IPS-15b (cell line): ENCODE measurements around the gene FAM25C.
"Not testable (repeated sequence)": the region's sequence is repeated elsewhere in the genome, so short reads cannot be mapped to it uniquely, and the experiment has no call there.

ENCODE experiments used
- H3K27me3 ChIP-seq: one replicate; pipeline ENCODE4 v1.6.1; 2013; ENCODE audit warnings: low read length; ENCODE audit not compliant: control insufficient read depth, insufficient read depth
- H3K36me3 ChIP-seq: one replicate; pipeline ENCODE4 v1.6.1; 2013; ENCODE audit warnings: low read length; ENCODE audit not compliant: control insufficient read depth, insufficient read depth
- H3K4me1 ChIP-seq: one replicate; pipeline ENCODE4 v1.6.1; 2013; ENCODE audit warnings: mild to moderate bottlenecking, low read length; ENCODE audit not compliant: control insufficient read depth, insufficient read depth
- H3K4me3 ChIP-seq: one replicate; pipeline ENCODE4 v1.5.1; 2013; ENCODE audit warnings: low read depth, low read length
- H3K9ac ChIP-seq: one replicate; pipeline ENCODE4 v1.6.1; 2013; ENCODE audit warnings: low read depth, mild to moderate bottlenecking, low read length
- H3K9me3 ChIP-seq: one replicate; pipeline ENCODE4 v1.6.1; 2013; ENCODE audit warnings: mild to moderate bottlenecking, low read length; ENCODE audit not compliant: control insufficient read depth, insufficient read depth

Gene FAM25C

GRCh38 chr10:47975409-47975808, 24.2 kb downstream of the FAM25C start:
- H3K4me3 ChIP-seq, H3K27me3 ChIP-seq, H3K4me1 ChIP-seq, H3K9me3 ChIP-seq, H3K9ac ChIP-seq, H3K36me3 ChIP-seq: not testable (repeated sequence)

DNA sequence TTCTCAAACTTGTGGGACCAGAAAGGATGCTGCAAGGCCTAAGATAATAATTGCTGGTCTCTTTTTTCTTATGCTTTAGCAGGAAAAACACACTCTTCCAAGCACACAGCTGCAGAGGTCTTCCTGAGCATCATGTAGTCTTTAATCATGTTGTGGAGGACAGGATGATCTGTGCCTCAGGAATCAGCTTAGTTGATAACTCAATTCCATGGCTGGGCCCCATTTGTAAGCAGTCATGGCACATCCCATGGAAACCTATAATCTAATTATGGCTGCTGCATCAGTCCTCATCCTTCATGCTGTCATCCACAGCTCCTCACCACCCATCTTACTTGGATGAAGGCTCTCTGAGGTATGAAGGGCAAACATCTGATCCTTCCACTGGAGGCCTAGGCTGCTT, 26.5 kb downstream of the FAM25C start:
- not testable (repeated sequence) for H3K4me3 ChIP-seq, H3K36me3 ChIP-seq, H3K4me1 ChIP-seq, H3K9me3 ChIP-seq, H3K9ac ChIP-seq, H3K27me3 ChIP-seq

DNA sequence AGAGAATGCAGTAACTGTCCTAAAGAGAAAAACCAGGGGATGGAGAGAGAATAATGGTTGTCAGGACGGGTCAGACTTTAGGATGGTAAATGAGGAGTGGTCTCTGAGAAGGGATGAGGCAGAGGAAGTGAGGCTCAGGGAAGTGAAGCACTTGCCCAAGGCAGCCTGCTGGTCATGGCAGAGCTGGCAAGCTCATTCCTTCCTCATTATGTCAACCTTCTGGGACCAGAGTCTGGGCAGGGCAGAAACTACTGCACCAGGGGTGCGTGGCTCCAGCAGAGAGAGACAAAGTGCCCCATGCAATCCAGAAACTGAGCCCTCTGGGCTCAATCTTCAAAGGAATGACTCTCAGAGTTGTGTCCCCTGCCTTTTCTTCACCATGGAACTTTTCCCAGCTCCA, 27.5 kb downstream of the FAM25C start:
- H3K4me1 ChIP-seq, H3K27me3 ChIP-seq, H3K4me3 ChIP-seq, H3K9ac ChIP-seq, H3K9me3 ChIP-seq, H3K36me3 ChIP-seq: not testable (repeated sequence)

DNA sequence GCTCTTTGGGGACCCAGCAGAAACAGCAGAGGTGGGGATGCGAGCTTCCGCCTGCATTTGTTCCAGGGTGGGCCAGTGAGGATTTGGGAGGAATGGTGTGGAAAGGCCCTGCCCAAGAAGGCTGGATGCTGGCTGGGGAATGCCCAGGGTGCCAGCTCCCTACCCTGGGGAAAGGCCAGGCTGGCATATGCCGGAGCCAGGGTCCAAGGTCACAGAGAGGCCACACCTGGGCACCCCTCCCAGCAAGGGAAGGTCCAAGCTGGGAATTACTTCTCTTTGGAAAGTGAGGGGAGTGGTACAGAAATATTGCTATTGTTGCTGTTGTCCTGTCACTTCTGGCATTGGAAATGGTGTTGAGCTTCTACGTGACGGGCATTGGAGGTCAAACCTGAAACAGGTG, 28.0 kb downstream of the FAM25C start:
- not testable (repeated sequence) for H3K4me1 ChIP-seq, H3K9me3 ChIP-seq, H3K36me3 ChIP-seq, H3K4me3 ChIP-seq, H3K9ac ChIP-seq, H3K27me3 ChIP-seq

- H3K4me3 ChIP-seq, H3K9ac ChIP-seq, H3K9me3 ChIP-seq, H3K4me1 ChIP-seq, H3K27me3 ChIP-seq, H3K36me3 ChIP-seq: not testable (repeated sequence)
Observed at GRCh38 chr10:47970047-47970446, 29.5 kb downstream of the FAM25C start.

GRCh38 chr10:47968988-47969387, 30.6 kb downstream of the FAM25C start:
- not testable (repeated sequence) for H3K4me1 ChIP-seq, H3K9me3 ChIP-seq, H3K9ac ChIP-seq, H3K27me3 ChIP-seq, H3K4me3 ChIP-seq, H3K36me3 ChIP-seq

DNA sequence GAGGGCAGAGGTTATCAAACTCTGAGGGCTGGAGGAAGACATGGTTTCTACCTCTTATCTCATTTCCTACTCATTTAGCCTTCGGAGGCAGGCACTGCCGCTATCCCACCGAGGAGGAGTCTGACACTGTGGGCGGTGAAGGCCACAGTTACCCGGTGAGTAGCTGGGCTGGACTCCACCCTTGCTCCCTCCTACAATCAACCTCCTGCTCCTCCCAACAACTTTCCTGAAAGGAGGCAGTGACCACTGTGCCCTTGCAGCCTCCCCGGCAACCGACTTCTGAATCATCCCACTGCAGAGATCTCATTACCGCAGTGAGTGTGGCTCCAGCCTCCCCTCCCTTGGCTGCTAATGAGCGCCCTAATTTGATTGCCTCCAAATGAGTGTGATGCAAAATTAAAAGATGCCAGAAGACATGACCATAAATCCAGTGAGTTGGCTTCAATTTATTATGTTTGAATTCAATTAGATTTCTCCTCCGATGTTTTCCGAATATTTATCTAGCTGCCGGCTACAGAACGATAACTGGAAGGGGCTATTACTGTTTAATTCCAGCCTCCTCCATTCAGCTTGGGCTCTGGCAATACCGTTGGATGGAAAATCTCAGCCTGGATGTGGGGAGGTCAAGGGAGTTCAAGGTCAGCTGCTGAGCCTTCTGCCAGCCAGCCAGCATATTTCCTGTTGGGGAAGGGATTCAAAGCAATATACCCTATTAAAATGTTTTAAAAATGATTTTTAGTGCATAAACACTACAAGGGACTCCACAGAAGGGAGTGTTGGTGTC, 35.1 kb downstream of the FAM25C start:
- H3K4me1 ChIP-seq, H3K9me3 ChIP-seq, H3K36me3 ChIP-seq, H3K9ac ChIP-seq, H3K4me3 ChIP-seq, H3K27me3 ChIP-seq: not testable (repeated sequence)

- not testable (repeated sequence) for H3K9ac ChIP-seq, H3K4me3 ChIP-seq, H3K36me3 ChIP-seq, H3K9me3 ChIP-seq, H3K27me3 ChIP-seq, H3K4me1 ChIP-seq
Observed at GRCh38 chr10:47962785-47963184, 36.8 kb downstream of the FAM25C start.

GRCh38 chr10:47960699-47961098, 38.9 kb downstream of the FAM25C start:
- not testable (repeated sequence) for H3K36me3 ChIP-seq, H3K4me3 ChIP-seq, H3K4me1 ChIP-seq, H3K9me3 ChIP-seq, H3K9ac ChIP-seq, H3K27me3 ChIP-seq

DNA sequence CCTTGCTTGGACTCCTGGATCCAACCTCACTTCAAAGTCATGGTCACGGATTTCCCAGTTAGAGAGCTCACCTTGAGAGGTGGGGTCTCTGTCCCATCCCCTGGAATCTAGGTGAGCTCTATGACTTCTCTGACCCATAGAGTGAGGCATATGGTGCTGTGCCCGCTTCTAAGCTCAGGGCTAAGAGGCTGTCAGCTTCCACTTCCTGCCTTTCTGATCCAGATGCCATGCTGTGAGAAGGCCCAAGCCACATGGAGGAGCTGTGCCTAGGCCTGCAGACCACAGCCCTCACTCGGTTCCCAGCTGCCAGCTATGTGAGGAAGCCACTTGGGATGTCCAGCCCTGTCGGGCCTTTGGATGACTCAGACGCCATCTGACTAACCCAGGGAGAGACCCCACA, 39.9 kb downstream of the FAM25C start:
- not testable (repeated sequence) for H3K4me1 ChIP-seq, H3K9me3 ChIP-seq, H3K36me3 ChIP-seq, H3K27me3 ChIP-seq, H3K4me3 ChIP-seq, H3K9ac ChIP-seq

DNA sequence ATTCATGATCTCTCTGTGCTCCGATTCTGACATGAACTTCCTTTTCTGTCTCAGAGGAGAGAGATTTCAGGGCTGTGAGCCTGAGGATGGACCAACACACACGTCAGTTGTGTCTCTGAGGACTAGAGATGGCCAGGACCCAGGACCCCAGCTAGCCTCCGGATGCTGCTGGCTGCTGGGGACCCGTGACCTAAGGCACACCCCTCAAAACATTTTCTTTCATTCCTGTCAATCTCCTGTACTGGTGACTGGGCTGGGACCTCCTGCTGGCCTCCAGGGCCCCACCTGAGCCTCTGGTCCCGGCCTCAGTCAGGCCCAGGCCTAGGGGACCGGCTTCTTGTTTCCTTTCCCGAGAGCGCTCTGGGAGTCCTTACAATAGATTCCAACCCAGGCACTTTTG, 42.4 kb downstream of the FAM25C start:
- H3K4me3 ChIP-seq, H3K9me3 ChIP-seq, H3K4me1 ChIP-seq, H3K36me3 ChIP-seq, H3K27me3 ChIP-seq, H3K9ac ChIP-seq: not testable (repeated sequence)

DNA sequence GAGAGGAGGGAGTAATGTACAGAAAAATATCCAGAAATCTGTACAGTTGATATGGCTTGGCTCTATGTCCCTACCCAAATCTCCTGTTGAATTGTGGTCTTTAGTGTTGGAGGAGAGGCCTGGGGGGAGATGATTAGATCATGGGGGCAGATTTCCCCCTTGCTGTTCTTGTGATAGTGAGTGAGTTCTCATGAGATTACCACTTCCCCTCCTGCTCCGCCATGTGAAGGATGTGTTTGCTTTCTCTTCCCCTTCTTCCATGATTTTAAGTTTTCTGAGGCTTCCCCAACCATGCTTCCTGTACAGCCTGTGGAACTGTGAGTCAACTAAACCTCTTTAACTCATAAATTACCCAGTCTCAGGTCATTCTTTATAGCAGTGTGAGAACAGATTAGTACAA, 52.2 kb downstream of the FAM25C start:
- H3K9me3 ChIP-seq, H3K27me3 ChIP-seq, H3K36me3 ChIP-seq, H3K9ac ChIP-seq, H3K4me3 ChIP-seq, H3K4me1 ChIP-seq: not testable (repeated sequence)
